ENCODE measurements around the gene BCL2L14. TPM values are rescaled to one million over a fixed set of nuclear protein-coding genes. Genes with fewer than 3 reads are reported as not detected.

The BCL2L14 gene
- total and polyA plus RNA-seq, 9 of the 15 experiments (the other 6 are each of a cell fraction or from before 2014, with no cell fraction given): not detected

DNA sequence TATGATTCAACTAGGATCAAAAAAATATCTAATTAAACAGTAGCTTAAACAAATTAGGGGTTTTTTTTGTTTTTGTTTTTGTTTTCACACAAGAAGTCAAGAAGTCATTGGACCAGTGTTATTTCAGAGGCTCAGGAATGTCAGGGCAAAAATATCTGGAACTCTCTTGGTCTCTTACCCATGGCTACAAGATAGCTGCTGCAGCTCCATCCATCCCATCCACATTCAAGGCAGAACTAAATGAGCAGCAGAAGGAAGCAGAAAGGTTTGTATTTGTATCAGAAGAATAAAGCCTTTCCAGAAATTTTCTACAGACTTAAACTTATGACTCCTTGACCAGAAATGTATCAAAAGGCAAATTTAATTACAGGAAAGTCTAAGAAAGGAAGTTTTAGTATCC is 33.8 kb upstream of the BCL2L14 start:
- no peak overlapping the region for H3K4me3 ChIP-seq
- H4K20me1 ChIP-seq (replicated peaks; ENCODE audit: control insufficient read depth, insufficient read depth, low read length): no peaks in the 10 kb centered on the region
- no TSS peak for BruUV-seq (replicated peaks)
- intact Hi-C loops (cut with micrococcal nuclease) (loop anchor here (2.0 to 10.0 kb wide), 3 partner anchors 28 to 665 kb away; no protein-coding TSS in a partner anchor), in situ Hi-C loops (cut with MboI) (no loop called here)
- H3K27me3 ChIP-seq (ENCODE audit: control insufficient read depth in 2 of 2, insufficient read depth in 2 of 2, low read length in 2 of 2): no peaks in the 10 kb centered on the region; a peak in 1 of 5 replicates
- H2AFZ ChIP-seq (ENCODE audit: low read depth, low read length): no peak overlapping the region
- ATAC-seq: no peak
- ChIA-PET POLR2A (no interaction called here), CTCF (ENCODE audit: low intra/inter-chr PET ratio) (no interaction called here)
- H3K4me2 ChIP-seq (ENCODE audit: insufficient read depth, low read length): no peak overlapping the region
- DNase-seq (ENCODE audit: extremely low read depth in 1 of 4, low spot score in 3 of 4): no peak
- no peak for FAIRE-seq
- H3K36me3 ChIP-seq (ENCODE audit: control insufficient read depth, insufficient read depth, low read length): no peaks in the 10 kb centered on the region
- no peaks in the 10 kb centered on the region for H3K9me3 ChIP-seq (replicated peaks; ENCODE audit: control insufficient read depth, insufficient read depth, low read depth, low read length)
- H3K9me1 ChIP-seq (ENCODE audit: control insufficient read depth, insufficient read depth, low read length): no peaks in the 10 kb centered on the region
- no peak overlapping the region for H3K9ac ChIP-seq (ENCODE audit: insufficient read depth in 1 of 2, low read depth in 2 of 2, low read length in 2 of 2)
- peak; percentile 36 for TF ChIP-seq RBM25 (IDR thresholded peaks at IDR 0.05; ENCODE audit: low read depth, low read length, severe bottlenecking)
- TF ChIP-seq, protein P1, sequence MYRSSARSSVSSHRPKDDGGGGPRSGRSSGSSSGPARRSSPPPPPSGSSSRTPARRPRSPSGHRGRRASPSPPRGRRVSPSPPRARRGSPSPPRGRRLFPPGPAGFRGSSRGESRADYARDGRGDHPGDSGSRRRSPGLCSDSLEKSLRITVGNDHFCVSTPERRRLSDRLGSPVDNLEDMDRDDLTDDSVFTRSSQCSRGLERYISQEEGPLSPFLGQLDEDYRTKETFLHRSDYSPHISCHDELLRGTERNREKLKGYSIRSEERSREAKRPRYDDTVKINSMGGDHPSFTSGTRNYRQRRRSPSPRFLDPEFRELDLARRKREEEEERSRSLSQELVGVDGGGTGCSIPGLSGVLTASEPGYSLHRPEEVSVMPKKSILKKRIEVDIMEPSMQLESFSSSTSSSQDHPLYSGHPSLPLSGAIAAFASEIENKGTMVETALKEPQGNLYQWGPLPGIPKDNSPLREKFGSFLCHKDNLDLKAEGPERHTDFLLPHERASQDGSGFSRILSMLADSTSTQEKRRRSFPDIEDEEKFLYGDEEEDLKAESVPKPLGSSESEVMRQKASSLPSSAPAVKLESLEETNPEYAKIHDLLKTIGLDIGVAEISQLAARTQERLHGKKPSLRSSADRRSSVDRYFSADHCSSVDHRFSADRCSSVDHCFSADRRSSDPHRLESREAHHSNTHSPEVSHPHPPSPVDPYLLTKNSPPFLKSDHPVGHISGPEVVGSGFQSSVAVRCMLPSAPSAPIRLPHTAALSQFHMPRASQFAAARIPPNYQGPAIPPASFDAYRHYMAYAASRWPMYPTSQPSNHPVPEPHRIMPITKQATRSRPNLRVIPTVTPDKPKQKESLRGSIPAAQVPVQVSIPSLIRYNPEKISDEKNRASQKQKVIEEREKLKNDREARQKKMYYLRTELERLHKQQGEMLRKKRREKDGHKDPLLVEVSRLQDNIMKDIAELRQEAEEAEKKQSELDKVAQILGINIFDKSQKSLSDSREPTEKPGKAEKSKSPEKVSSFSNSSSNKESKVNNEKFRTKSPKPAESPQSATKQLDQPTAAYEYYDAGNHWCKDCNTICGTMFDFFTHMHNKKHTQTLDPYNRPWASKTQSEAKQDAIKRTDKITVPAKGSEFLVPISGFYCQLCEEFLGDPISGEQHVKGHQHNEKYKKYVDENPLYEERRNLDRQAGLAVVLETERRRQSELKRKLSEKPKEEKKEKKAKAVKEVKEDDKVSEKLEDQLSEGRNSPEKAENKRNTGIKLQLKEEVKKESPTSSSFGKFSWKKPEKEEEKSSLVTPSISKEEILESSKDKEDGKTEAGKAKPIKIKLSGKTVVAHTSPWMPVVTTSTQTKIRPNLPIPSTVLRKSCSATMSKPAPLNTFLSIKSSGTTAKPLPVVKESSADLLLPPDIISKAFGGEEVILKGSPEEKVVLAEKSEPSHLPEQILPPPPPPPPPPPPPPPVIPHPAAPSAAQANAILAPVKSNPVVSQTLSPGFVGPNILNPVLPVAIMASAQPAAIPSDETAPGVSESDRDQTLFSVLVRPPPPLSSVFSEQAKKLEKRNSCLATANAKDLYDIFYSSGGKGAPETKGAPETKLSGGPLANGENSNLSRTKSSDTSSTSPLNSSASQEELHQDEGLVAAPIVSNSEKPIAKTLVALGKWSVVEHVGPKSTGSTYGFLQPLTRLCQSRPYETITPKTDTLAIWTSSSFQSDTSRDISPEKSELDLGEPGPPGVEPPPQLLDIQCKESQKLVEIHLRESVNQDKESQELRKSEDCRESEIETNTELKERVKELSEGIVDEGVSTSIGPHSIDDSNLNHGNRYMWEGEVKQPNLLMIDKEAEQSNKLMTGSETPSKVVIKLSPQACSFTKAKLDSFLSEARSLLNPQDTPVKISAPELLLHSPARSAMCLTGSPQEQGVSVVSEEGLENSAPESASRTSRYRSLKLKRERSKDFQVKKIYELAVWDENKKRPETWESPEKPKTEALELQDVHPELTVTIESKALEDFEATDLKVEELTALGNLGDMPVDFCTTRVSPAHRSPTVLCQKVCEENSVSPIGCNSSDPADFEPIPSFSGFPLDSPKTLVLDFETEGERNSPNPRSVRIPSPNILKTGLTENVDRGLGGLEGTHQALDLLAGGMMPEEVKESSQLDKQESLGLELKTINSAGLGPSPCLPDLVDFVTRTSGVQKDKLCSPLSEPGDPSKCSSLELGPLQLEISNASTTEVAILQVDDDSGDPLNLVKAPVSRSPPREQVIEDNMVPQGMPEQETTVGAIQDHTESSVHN (IDR thresholded peaks at IDR 0.05; ENCODE audit: borderline replicate concordance in 1 of 2, low read depth in 1 of 2): no peak
- H3K27ac ChIP-seq (ENCODE audit: extremely low read depth, low read depth, low read length): no peak overlapping the region
- no peaks in the 10 kb centered on the region for H3K4me1 ChIP-seq (replicated peaks in 1 of 2; ENCODE audit: control insufficient read depth in 2 of 2, insufficient read depth in 2 of 2, low read length in 2 of 2)
- no peaks in the 10 kb centered on the region for H3K79me2 ChIP-seq (ENCODE audit: control insufficient read depth, insufficient read depth, low read length)

Data from K562 (cell line).